ENCODE measurements around the gene SP100.

SP100 gene

DNA sequence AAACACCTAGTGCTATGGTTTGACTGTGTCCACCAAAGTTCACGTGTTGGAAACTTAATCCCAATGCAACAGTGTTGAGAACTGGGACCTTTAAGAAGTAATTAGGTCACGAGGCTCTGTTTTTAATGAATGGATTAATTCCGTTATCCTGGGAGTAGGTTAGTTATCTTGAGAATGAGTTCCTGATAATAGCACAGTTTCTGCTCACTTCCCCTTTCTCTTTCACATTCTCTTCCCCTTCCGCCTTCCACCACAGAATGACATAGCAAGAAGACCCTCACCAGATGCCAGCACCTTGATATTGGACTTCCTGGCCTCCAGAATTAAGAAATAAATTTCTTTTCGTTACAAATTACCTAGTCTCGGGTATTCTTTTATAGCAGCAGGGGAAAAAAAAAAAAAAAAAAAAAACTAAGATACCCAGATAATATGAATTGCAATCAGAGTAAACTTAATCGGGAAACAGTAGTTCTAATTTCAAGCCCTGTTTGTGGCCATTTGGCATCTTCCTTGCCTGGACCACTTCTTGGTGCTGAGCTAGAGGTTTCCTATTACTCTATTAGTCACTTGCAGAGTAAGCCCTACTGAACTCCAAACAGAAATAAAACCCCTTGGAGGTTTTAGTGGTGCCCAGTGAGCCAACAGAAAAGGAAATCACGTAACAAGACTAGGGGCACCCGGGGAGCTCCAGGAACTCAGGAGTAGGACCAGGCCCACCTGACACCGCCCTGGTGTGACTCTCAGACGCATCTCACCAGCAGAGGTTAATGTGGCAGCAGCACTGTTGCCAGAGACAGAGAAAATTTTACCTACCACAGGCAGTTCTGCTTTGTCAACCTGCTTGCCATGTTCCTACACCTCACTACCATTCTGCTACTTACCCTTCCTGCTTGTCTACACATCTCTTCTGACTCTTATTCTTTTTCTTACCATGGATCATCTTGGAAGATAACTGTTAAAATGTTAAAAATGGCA, 149.1 kb downstream of the SP100 start:
- no peak for DNase-seq

DNA sequence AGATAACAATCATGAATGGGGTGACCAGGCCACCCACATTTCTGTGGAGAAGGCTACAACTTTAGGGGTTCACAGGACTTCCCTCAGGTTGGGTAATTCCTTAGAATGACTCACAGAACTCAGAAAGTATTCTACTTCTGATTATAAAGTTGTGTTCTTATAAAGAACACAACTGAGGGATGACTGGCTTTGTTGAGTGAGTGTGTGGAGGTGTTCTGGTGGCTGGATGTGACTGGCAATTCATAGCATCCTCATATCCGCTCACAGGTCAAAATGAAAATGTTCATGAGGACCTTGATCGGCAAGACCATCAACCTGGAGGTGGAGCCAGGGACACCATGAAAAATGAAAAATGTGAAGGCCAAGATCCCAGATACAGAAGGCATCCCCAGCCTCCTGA, 153.3 kb downstream of the SP100 start:
- DNase-seq = no peak

DNA sequence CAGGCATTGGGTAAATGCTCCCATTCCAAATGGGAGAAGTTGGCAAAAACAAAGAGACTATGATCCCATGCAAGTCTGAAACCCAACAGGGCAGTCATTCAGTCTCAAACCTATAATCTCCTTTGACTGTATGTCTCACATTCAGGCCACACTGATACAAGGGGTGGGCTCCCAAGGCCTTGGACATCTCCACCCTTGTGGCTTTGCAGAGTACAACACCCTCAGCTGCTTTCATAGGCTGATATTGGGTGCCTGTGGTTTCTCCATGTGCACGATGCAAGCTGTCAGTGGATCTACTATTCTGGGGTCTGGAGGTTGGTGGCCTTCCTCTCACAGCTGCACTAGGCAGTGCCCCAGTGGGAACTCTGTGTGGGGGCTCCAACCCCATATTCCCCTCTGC, 155.0 kb downstream of the SP100 start:
- no peak for DNase-seq

DNA sequence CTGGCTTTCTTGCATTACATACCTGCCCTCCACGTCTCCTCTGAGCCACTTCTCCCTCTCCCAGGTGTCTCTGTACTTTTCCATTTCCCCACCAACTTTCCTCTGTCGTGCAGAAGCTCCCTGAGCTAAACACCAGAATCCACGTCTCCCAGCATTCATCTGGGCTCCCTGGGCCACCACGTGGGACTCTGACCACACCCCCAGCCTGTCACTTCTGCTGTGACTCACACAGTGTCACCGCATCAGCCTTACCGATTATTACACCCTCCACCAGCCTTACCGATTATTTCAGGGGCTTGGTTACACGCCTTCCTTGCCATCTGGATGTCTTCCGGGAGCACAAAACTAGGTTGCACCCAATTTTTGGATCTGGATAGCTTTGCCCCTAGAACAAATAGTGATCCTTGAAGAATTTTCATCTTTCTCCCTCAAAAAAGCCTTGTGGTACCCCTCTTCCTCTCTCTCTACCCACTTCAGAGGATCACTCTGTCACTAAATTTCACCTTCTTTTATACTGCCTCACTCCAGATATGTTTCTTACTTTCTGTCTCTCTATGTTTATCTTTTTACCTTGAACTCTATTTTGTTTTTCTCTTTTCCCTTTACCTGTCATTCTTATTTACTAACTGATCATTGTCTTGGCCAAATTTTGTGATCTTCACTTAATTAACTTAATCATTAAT, 159.8 kb downstream of the SP100 start:
- no peak for DNase-seq

DNA sequence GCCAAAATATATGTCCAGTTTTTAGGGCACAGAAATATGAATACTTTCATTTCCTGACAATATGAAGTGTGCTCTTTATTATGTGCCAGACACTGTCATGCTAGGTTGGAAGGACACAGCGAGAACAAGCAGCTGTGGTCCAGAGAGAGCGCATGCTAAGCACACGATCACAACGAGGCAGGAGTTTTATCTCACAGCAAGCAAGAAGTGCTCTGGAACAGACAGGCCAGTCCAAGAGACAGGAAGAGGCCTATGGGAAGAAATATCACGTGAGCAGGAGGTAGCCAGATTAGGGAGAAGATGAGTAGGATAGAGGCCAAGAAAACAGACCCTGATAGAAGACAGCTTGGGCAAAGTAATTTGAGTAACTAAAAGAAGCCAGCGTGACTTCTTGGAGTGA, 161.1 kb downstream of the SP100 start:
- DNase-seq = no peak

DNA sequence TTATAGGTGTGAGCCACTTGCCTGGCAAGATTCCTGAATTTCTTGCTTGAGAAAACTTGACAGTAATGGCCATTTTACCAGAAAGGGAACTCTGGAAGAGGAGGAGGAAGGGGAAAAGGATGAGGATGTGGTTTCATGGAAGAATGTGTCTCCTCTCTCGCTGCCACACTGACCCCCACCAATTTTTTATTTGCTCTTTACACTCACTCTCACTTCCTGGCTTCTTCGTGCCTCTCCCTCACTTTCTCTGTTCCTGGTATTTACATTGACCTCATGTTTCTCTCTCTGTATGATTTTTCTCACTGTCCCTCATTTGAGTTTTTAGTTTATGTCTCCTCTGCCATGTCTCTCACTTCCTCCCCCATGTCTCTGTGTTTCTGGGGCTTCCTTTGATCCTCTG, 162.1 kb downstream of the SP100 start:
- no peak for DNase-seq

DNA sequence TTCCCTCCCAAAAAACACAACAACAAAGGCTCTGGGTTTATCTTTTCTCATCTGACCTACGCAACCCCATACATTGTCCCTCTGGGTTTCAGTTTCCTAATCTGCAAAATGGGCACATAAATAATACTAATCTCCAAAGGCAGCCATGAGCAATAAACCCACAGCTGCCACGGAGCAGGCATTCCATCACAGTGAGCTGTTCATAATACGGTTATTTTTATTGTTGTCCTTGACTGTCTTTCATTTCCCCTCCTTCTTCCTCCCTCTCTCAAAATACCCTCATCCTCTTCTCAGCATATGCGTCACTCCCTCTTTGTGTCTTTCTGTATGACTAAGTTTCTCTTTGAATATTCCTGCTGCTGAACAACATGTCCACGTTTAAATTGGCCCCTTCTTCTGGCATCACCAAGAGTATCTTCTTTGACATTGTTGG, 166.9 kb downstream of the SP100 start:
- no peak for DNase-seq

DNA sequence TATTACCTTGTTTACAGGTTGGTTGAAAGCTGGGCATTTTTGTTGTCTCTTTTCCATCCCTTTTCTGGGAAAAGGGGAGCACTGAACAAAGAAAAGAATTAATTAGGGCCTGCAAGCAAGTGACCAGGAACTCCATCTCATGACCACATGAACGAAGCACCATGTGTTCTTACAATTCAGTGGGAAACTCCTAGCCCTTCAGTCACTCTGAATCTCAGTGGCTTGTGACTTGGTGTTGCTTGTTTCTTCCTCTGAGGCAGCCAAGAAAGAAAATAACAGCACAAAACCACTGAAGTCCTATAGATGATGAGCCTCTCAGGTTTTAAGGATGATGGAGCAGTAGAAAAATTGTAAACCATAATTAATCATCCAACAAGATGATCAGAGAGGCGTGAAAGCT, 167.6 kb downstream of the SP100 start:
- no peak for DNase-seq

DNA sequence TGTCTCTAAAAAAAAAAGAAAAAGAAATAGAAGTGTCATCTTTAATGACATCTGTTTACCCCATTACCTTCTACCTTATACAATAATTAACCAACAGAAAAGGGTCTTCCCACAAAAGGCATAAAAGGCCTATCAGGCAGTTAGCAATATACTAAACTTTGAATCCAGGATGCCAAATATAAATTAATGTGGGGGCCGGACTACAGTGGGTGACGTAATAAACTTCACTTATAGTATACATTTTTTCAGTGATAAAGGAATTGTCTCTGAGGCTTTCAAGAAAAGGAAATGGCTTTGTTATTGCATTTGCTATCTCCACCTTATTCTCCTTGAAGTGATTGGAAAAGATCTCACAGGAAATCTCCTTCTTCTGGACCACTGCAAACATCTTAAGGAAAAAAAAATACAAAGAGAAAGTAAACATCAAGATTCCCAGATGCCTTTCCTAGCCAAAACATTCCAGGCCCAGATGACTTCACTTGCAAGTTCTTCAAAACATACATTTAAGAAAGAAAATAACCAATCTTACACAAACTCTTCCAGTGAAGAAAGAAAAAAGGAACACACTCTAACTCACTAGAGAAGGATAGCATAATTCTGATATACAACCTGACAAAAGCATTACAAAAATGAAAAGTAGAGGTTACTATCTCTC, 170.5 kb downstream of the SP100 start:
- no peak for DNase-seq

DNA sequence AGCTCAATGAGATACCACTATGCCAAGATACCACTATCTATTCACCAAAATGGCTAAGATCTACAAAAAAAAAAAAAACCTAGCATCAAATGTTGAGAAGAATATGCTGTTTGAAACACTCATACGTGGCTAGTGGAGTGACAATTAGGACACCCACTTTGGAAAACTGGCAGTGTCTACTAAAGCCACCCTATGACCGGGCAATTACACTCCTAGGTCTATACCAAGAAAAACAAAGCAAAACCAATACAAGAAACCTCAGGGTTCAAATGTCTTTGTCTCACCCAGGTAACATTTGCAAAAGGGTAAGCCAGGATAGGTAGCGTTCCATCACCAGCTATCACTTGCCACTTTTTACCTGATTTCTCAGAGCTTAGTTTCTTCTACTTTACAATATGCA, 173.0 kb downstream of the SP100 start:
- DNase-seq = no peak

DNA sequence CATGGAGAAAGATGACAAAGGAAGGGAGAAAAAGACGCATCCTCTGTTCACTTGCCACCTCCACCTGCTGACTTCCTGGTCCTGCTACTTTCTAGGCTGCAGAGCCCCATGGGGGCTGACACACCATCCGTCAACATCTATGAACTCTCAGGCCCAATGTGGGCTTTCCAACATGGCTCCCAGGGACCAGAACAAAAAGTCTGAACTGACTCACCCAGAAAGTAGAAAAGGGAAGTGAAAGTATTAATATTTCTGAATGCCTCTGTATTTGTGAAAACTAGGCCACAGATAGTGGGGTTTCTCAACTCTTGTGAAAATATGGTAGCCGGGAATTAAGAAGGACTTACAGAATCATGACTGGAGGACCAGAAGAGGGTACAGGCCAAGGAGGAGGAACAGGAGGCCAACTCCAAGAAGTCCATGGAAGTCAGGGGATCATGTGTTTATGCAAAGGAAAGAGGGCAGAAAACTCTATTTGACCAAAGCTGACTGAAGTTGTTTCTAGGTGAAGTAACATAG, 173.6 kb downstream of the SP100 start:
- DNase-seq = no peak

DNA sequence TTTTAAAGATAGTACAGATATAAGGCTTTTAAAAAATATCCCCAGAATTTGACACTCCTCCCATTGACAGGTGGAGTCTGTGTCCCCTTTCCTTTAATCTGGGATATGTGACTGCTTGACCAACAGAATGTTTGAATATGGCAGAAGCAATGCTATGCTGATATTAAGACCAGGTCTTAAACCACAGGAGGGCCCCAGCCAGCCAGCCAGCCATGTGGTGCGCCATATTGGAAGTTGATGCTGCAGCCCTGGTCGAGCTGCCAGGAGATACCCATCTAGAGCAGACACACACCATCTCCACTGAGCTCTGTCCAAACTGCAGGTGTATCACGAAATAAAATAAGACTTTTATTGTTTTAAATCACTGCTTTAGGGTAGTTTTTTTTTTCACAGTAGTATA, 174.3 kb downstream of the SP100 start:
- no peak for DNase-seq

DNA sequence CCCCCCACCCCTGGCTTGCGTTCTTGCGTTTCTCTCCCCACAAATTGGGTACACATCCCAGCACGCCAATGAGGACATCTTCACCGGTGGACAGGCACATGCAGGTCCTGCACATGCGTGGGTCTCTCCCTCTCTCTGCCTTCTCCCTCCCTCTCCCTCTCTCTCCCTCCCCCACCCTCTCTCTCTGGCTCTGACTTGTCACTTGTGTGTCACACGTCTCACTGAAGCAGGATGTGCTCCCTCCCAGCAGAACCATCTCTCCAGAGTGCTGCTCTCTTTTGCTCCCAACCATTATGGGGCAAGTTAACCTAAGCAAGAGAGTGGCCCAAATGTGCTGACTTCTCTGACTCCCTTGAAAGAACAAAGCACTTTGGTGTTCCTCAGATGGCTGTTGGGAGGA, 175.8 kb downstream of the SP100 start:
- DNase-seq = no peak

DNA sequence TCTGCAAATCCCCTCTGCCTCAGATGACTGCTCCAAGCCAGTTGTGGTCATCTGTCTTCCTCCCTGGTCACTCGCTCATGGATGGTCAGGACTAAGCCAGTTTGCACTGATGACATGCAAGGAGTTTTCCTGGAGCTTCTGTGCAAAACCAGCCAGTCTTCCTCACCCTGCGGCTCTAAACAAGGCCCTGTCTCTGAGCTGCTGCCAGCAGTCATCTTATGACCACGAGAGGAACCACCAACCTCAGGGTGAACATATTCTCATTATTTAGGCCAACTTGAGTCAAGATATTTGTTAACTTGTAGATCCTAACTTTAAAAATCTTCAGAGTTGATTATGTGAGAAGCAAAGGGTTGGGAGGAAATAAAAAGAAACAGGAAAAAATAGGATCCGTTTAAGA, 176.8 kb downstream of the SP100 start:
- DNase-seq = no peak

Measured in NCI-H2081 treated with DMSO at 0.1 percent for 48 hours (cell line).